Kasumi-1 (cell line): ENCODE results near the gene KRT77.

ENCODE experiments used
- DNase-seq, 2 experiments: peaks; one replicate each; lab custom pipeline; 2025; lab: John Stamatoyannopoulos, UW

The KRT77 gene

DNA sequence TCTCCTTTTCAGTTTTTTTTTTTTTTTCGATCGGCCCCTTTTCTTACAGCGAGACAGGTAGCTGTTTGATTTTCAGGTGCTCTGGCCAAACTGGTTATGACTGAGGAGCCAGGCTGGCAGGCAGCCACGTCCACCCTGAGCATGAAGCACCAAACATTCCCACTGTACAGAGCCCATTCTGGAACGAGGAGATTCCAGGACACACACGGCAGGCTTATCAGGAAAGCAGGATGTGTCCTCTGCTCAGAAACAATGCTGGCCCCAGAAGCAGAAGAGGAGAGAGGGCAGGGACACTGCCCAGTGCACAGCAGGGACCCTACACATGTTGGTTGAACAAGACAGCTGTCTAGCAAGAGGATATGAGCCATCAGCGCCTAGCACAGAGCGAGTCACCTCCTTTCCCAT lies 47.6 kb downstream of the KRT77 start:
- DNase-seq = no peak

DNA sequence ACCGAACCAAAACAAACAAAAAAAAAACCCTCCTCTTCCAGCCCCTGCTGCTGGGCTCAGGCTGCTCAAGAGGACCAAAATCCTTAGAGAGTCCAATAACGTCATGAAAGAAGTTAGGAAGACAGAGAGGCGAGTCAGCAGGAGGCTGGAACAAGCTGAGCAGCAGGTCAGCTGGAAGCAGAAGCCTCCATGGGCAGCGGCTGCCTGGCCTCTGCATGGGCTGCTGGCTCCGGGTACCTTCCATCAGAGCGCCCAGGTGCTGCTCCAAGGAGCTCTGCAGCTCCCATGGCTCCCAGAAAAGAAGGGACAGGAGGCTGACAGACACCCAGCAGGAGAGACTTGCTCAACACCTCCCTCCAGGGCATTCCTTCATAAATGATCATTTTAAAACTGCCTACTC lies 48.1 kb downstream of the KRT77 start:
- no peak for DNase-seq

DNA sequence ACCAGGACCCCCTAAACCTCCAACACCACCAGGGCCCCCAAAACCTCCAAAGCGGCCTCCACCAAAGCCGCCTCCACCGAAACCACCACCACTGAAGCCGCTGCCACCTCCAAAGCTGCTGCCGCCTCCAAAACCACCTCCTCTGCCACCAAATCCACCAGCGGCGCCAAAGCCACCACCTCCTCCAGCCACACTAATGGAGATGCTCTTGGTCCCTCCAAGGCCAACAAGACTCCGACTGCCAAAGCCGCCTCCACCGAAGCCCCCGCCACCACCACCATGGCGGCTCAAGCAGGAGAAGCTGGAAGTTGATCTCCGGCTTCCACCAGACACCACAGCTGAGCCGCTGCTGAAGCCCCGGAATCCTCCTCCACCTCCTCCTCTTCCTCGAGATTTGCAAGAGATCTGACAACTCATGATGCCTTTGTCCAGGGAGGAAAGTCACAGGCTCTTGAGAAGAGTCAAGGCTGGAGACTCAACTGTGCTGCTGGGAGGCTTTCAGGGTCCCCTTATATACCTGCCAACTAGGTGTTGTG lies 51.5 kb downstream of the KRT77 start, which contains the start of gene KRT2:
KRT2 (minus strand) TSS at position 486 of the 536 bp plus-strand sequence; CDS start at position 417, 69 bp downstream.
- DNase-seq = no peak

DNA sequence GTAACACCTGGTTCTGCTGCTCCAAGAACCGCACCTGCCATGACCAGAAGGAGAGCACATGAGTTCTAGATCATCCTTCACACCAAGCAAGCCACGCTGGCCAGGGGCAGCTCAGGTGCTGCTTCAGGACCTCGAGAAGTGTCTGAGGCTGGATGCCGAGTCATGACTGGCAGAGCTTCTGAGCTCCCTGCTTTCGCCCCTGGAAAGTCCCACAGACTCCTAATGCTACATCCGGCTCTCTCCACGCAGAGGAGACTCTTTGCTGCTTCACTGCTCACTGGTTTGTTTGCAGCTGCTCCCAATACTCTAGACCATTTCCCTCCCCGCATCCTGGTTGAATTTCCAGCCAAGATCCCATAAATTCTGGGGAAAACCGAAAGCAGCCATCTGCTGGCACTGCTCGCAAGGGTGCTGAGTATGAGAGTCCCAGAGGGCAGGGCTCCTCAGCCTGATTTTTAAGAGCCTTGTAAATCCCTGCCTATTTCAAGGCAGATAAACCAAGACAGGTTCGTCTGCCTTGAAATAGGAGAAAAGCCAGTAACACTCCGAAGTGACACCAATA lies 52.7 kb downstream of the KRT77 start:
- DNase-seq = no peak

DNA sequence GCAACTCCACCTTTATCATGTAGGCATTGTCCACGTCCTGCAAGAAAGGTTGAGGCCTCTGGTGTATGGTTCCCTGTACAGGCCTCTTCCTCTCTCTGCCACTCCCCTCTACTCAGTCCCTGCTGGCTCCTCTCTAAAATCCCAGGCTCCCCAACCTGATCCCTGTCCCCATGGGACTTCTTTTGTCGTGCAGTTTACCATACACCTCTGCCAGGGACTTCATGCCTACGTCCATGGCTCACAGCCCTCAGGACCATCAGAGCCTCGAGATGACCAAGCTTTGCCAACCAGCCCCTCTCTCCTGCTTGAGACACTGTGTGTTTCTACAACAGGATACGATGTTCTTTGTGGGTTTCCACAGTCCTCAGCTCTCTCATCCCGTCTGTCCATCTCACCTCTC lies 54.3 kb downstream of the KRT77 start:
- DNase-seq = no peak

DNA sequence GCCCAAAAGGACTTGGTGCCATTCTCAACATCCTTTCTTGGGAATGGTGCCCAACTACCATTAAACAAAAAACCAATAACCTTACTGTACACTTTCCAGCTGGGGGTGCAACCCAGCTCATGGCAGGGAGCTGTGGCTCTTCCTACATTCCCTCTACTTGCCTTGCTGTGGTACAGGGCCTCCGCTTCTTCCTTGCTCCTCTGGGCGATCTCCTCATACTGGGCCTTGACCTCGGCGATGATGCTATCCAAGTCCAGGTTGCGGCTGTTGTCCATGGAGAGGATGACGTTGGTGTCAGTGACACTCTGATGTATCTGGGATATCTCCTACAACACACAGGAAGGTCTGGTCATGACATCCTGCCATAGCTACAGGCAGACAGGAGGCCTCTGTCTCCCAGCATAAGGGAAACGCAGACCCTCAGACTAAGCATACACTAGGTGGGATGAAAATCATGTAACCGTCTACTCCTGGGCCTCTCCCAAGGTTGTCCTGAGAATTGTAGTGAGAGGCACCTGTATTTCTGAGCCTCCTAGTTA lies 55.2 kb downstream of the KRT77 start:
- DNase-seq = no peak

DNA sequence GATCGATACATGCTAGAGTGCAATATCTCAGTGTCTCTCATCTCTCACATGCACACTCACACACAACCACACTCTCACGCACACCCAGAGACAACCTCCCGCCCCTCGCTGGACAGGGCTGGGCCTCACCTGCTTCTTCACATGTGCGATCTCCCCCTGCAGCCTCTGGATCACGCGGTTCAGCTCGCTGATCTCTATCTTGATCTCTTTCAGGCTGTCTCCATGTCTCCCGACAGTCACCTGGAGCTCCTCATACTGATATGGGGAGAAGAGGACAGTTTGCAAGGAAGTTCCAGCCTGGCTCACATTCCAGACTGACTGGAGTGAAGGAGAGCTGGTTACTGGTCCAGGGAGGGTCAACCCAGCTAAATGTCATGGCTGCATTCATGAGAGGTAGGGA lies 55.7 kb downstream of the KRT77 start:
- DNase-seq = no peak

DNA sequence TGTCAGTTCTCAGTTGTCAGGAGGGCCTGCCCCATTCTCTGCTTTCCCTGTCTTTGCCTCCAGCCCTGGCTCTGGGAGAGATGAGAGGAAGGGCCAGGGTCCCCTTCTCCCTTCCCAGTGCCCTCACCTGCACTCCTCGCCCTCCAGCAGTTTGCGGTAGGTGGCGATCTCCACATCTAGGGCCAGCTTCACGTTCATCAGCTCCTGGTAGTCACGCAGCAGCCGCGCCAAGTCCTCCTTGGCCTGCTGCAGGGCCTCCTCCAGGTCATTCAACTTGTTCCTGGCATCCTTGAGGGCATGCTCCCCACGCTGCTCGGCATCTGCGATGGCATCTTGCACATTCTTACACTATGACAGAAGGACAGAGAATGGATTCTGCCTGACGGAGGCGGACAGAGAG lies 56.7 kb downstream of the KRT77 start:
- DNase-seq = no peak

DNA sequence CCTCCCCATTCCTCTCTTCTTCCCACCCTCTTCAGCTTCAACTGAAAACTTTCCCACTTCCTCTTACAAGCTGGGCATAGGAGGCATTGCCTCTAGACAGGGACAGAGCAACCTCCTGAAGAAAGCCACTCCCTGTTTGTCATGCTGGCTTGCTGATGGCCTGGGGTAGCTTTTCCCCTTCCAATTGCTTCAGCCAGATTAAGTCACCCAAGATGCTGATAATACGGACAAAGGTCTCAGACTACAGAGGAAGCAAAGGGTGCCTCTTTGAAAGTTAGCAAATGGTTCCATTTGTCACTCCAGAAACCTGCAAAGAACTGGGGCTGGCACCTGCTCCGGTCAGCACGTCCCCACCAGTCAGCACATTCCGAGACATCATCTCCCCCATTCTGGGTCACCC lies 57.3 kb downstream of the KRT77 start:
- DNase-seq = no peak

DNA sequence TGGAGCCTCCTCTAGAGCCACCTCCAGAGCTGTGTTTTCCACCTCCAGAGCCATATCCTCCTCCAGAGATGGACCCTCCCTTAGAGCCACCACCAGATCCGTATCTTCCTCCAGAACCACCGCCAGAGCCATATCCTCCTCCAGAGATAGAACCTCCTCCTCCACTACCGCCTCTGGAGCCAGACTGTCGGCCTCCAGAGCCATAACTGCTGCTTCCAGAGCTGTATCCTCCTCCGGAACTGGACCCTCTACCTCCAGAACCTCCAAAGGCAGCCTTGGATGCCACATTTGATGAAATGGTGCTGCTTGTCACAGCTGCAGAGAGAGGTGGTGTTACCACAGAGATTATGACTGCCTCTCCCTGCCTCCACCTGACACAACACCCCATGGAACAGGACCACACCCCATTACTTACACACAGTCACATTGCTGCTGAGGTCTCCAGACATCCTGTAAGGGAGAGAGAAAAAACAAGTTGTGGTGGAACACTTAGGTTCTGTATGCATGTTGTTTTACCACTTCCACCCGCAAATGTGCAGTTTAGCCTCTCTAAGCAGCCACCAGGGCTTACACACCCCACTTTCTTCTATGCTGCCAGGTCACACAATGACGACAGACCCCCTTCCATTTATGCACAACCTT lies 58.1 kb downstream of the KRT77 start:
- no peak for DNase-seq

DNA sequence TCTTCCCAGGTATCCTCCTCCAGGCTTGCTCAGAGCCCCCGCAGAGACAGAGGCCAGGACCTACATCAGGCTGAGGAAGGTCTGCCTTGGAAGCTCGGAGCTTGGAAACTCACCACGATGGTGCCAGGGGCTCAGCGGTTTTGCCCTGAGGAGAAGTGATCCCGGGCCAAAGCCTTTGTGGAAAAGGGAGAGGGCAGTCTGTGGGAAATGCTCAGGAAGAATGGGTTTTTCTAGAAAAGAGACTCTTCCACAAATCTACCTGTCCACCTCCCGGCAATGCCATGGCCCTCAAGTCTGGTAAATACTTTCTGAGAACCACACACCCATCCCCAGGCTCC lies 59.3 kb downstream of the KRT77 start:
- DNase-seq = no peak

DNA sequence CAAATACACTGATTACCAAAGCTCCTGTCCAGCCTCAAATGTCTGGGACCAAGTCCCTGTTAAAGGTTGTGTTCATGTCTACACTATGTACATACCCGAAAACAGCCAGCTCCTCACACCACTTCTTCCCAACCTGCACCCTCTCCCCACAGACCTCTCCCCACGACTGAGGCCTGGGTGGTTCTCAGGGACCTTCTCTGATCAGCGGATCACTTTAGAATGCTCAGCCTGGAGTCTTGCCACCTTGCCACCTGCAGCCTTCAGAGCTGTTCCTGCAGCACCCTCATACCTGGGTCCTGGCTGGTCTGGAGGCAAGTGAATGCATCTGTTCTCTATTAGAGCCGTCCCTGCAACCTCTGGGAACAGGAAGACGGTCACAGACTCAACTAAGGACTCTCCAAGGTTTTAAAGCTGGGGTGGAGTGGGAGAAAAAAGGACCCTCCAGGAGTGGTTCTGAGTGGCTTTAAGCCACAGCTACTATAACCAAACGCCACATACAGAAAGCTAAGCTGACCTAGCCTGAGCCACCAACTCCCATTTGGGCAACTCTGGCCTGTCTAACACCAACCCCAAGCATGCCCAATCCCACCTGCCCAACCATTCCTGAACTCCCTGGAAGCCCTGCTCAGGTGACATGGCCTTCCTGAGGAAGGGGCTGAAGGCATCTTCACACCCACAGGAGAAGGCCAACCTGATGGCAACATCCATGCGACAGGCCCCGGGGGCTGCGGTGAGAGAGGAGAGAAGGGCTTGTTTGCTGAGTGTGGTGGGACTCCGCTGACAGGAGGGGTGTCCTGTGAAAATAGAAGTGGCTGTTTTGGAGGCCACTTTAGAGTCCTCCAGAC lies 59.9 kb downstream of the KRT77 start:
- no peak for DNase-seq

DNA sequence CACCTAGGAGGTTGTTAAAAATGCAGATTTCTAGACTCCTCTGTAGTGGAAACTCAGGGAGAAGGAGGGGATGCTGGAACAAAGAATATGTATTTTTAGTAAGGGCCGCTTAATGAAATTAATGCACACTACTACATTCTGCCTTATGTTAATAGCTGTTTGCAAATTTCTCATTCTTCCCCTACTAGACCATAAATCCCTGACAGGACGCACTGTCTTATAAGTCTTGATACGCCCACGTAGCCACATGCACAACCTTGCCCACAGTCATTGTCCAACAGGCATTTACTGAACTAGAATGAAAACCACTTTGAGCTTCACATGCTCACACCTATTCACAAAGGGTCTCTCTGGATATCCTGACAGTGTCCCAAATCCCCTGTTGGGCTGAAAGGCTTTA lies 61.9 kb downstream of the KRT77 start:
- DNase-seq = no peak
